Measurements from ENCODE around the gene CNNM2. TPM values are rescaled to one million over a fixed set of nuclear protein-coding genes. Genes with fewer than 3 reads are reported as not detected.

CNNM2 gene
- total RNA-seq, 4 donors from 2014 or later = 15.2 to 19.2 (median 15.9) TPM

DNA sequence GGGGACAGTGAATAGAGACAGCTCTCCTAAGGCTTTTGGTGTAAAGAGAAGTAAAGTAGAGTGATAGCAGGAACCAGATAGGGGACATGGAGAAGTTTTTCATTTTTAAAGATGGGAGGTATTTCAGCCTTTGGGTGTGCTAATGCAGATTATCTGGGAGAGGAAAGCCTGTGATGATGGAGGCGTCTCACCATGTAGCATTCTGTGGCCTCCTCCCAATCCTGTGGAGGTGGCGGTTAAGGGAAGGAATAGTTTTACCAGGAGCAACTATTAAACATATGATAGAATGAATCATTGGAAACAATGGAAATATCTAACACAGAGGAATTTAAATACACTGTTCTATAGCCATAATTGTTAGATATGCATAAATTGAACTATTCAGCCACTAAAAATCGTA is 101.3 kb downstream of the CNNM2 start:
- WGBS, 2 donors = 95 to 98% methylated on average over 3 of the region's 3 CpGs
- H3K36me3 ChIP-seq = no peaks in the 10 kb centered on the region
- intact Hi-C loops (cut with DNase I) = no loop called here

DNA sequence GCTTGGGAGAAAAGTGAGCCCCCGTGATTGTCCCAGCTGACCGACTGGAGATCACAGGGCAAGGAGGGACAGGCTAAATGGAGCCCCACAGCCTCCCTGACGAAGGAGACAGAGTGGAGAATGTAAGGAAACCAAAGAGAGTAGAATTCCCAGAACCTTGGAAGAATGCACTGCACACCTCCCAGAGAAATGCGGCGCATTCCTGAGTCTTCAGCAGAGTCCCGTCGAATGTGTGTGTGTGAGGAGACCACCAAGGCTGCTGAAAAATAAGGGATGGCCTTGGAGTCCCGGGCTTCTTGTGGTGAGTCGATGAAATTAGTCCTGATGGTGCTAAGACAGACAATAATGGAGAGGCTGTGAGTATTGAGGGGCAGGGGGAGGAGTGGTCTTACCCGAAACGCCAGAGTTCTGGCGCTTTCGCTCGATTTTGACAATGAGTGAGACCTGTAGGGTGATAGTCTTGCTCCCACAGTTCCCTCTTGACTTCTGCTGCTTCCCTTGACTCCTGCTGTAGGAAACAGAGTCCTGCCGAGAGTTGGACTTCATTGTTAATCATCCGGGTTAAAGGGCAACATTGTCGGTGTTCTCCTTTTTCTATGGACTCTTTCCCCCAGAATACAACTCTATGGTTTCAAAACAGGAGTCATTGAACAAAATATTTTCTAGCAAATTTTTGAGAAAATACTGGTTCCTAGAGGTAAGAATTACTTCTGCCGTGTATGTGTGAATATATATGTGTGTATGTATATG is 103.2 kb downstream of the CNNM2 start:
- no peak for DNase-seq
- H3K27me3 ChIP-seq = no peaks in the 10 kb centered on the region
- no peaks in the 10 kb centered on the region for H3K9me3 ChIP-seq
- peak overlapping the region; percentile 6 to 84 (median 56) for H3K27ac ChIP-seq
- intact Hi-C loops (cut with DNase I) = no loop called here
- WGBS, 2 donors = 87 to 89% methylated on average over 18 of the region's 18 CpGs
- no peak for TF ChIP-seq POLR2A (IDR thresholded peaks at IDR 0.05)
- TF ChIP-seq, protein P1, sequence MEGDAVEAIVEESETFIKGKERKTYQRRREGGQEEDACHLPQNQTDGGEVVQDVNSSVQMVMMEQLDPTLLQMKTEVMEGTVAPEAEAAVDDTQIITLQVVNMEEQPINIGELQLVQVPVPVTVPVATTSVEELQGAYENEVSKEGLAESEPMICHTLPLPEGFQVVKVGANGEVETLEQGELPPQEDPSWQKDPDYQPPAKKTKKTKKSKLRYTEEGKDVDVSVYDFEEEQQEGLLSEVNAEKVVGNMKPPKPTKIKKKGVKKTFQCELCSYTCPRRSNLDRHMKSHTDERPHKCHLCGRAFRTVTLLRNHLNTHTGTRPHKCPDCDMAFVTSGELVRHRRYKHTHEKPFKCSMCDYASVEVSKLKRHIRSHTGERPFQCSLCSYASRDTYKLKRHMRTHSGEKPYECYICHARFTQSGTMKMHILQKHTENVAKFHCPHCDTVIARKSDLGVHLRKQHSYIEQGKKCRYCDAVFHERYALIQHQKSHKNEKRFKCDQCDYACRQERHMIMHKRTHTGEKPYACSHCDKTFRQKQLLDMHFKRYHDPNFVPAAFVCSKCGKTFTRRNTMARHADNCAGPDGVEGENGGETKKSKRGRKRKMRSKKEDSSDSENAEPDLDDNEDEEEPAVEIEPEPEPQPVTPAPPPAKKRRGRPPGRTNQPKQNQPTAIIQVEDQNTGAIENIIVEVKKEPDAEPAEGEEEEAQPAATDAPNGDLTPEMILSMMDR (IDR thresholded peaks at IDR 0.05) = no peak
- H3K36me3 ChIP-seq = no peaks in the 10 kb centered on the region
- peaks cover 7 to 16% of the 10 kb centered on the region in 2 donors for H3K4me1 ChIP-seq
- no peak overlapping the region for H3K4me3 ChIP-seq (replicated peaks in 1 of 3)

More for the DNA sequence above, 101.3 kb downstream of the CNNM2 start:
- no peaks in the 10 kb centered on the region for H3K27me3 ChIP-seq
- H3K4me3 ChIP-seq (replicated peaks in 1 of 3) = no peak overlapping the region
- H3K27ac ChIP-seq = no peak overlapping the region
- DNase-seq = no peak
- peaks cover 7 to 16% of the 10 kb centered on the region in 2 donors for H3K4me1 ChIP-seq
- no peak for TF ChIP-seq POLR2A (IDR thresholded peaks at IDR 0.05)
- H3K9me3 ChIP-seq = no peaks in the 10 kb centered on the region

DNA sequence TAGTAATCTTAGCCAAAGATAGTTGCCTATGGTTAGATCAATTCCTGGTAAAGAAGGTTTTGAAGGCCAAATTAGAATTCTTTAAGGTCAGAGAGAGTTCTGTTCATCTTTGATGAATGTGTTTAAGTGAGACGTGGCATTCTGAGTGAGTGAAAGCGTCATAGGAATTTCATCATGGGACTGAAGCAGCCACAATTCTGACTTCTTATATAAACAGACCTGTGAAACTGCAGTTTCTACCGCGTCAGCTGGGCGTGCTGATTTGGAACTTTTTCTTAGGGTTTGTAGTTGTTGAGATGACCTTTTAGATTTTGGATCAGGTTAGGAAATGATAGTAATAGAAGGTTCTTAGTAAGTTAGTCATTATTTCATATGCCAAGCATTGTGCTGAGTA is 103.8 kb downstream of the CNNM2 start:
- DNase-seq = peak; percentile 51 to 59
- intact Hi-C loops (cut with DNase I) = no loop called here
- H3K9me3 ChIP-seq = no peaks in the 10 kb centered on the region
- H3K27me3 ChIP-seq = no peaks in the 10 kb centered on the region
- H3K4me1 ChIP-seq = peaks cover 7 to 16% of the 10 kb centered on the region in 2 donors
- WGBS, 2 donors = 24 to 32% methylated on average over 5 of the region's 5 CpGs
- H3K36me3 ChIP-seq = no peaks in the 10 kb centered on the region
- H3K4me3 ChIP-seq (replicated peaks in 1 of 3) = no peak overlapping the region
- peak in 1 of 2 donors; percentile 26 for TF ChIP-seq POLR2A (IDR thresholded peaks at IDR 0.05)
- TF ChIP-seq, protein P1 (IDR thresholded peaks at IDR 0.05) = no peak
- H3K27ac ChIP-seq = peak overlapping the region; percentile 6 to 84 (median 56)

DNA sequence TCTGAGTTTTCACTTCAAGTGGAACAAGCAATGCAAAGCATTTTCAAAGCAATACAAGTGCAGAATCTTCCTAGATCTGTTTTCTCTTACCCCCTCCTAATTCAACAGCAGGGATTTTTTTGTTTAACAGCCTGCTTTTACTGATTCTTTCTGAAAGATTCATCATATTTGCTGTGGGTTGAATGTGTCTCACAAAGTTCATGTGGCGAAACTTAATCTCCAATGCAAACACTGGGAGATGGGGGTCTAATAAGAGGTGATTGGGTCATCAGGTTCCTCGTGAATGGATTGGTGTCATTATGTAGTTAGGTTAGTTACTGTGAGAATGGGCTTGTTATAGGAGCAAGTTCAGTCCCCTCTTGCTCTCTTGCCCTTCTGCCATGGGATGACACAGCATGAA is 107.6 kb downstream of the CNNM2 start:
- Histone ChIP-seq H3K27ac (no peak overlapping the region), H3K9me3 (no peaks in the 10 kb centered on the region), H3K27me3 (no peaks in the 10 kb centered on the region), H3K4me3 (replicated peaks in 1 of 3) (no peak overlapping the region), H3K4me1 (peaks cover 7 to 9% of the 10 kb centered on the region in 2 donors), H3K36me3 (no peaks in the 10 kb centered on the region)
- TF ChIP-seq, protein P1 (IDR thresholded peaks at IDR 0.05) = no peak
- TF ChIP-seq POLR2A (IDR thresholded peaks at IDR 0.05) = no peak
- DNase-seq = no peak
- WGBS, 2 donors = 88 to 94% methylated on average over 2 of the region's 2 CpGs
- intact Hi-C loops (cut with DNase I) = no loop called here

DNA sequence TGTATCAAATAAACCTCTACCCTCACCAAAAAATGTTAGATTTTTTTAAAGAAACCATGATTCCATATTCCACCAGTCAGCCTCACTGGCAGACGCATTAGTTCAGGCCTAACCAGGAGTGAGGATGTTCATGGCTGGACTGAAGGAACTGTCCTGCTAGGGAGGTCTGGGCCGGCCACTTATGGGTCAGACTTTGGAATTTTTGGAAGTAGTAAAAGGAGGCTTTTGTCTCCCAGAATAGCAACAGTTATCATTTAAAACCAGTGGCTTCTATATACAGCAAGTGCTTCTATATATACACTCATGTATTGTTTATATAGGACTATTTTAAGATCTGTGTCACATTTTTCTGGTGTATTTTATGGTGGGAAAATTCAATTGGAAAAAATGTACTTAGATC is 120.5 kb downstream of the CNNM2 start:
- WGBS, 2 donors = 83 to 91% methylated on average over 2 of the region's 2 CpGs
- intact Hi-C loops (cut with DNase I) = no loop called here
- Histone ChIP-seq H3K27me3 (no peaks in the 10 kb centered on the region), H3K27ac (no peak overlapping the region), H3K4me3 (replicated peaks in 1 of 3) (no peak overlapping the region), H3K9me3 (no peaks in the 10 kb centered on the region), H3K36me3 (no peaks in the 10 kb centered on the region), H3K4me1 (peaks cover 6 to 10% of the 10 kb centered on the region in 2 donors)
- TF ChIP-seq POLR2A (IDR thresholded peaks at IDR 0.05) = no peak
- TF ChIP-seq, protein P1 (IDR thresholded peaks at IDR 0.05) = no peak
- no peak for DNase-seq
